Thyroid gland (tissue), 4 donors: ENCODE results near the gene CSNK1D. TPM values are rescaled to one million over a fixed set of nuclear protein-coding genes. Genes with fewer than 3 reads are reported as not detected.

Experiments used
- DNase-seq, 2 donors: peaks; one replicate each; pipeline ENCODE4 v3.0.0-alpha.2; 2019
- H3K27ac ChIP-seq, 3 donors: fragments of 200-600 bp; sonication (generic); 1 replicate in 2 of 3; 2 replicates in 1 of 3; pipeline ENCODE4 v1.5.1; 2016 to 2019; ENCODE audit warnings: mild to moderate bottlenecking in 1 of 3, moderate library complexity in 1 of 3
- H3K27me3 ChIP-seq: fragments of 200-600 bp; sonication (generic); one replicate; pipeline ENCODE4 v1.5.1; 2019
- H3K36me3 ChIP-seq, 2 donors: fragments of 200-600 bp; sonication (generic); one replicate each; pipeline ENCODE4 v1.5.1; 2016 to 2019
- H3K4me1 ChIP-seq, 2 donors: fragments of 200-600 bp; sonication (generic); one replicate each; pipeline ENCODE4 v1.5.1; 2017 to 2019
- H3K4me3 ChIP-seq, 3 donors: fragments of 200-600 bp; sonication (generic); replicated peaks in 1 of 3; 1 replicate in 2 of 3; 2 replicates in 1 of 3; pipeline ENCODE4 v1.5.1; 2016; ENCODE audit warnings: mild to moderate bottlenecking in 1 of 3
- H3K9me3 ChIP-seq: fragments of 200-600 bp; sonication (generic); one replicate; pipeline ENCODE4 v1.5.1; 2017
- CTCF ChIP-seq, 6 experiments: fragments of 200-600 bp in 3 of 6; fragments of 450-650 bp in 3 of 6; sonication (generic) in 3 of 6; IDR thresholded peaks; one replicate each; pipeline ENCODE4 v1.5.1; 2016 to 2019; ENCODE audit warnings: antibody characterized with exemption in 6 of 6, mild to moderate bottlenecking in 2 of 6, inconsistent platforms in 1 of 6, moderate library complexity in 1 of 6
- POLR2A ChIP-seq, 2 donors: fragments of 450-650 bp; IDR thresholded peaks; one replicate each; pipeline ENCODE4 v1.6.1; 2017; ENCODE audit warnings: antibody characterized with exemption in 2 of 2, mild to moderate bottlenecking in 2 of 2, moderate library complexity in 1 of 2
- WGBS, 2 donors: methylation state at CpG; one replicate each; pipeline ENCODE4 v1.1.5; 2017; 5-methylcytosine and 5-hydroxymethylcytosine counted together
- intact Hi-C: fragments of 100-400 bp; cut with DNase I; formaldehyde crosslinking; loops from one replicate; pipeline ENCODE4 v1.15.1; 2023
- total RNA-seq, 4 donors: library from RNA; depleted of rRNA; stranded (reverse); fragments of >200 nt; gene quantifications; one replicate each; pipeline ENCODE4 v1.2.3, GENCODE V29; 2016

Gene CSNK1D
- total RNA-seq, 4 donors from 2014 or later, result 47.3 to 91.2 (median 88.7) TPM

GRCh38 chr17:82246040-82246364, 27.5 kb downstream of the CSNK1D start:
- 100% methylated on average over 4 of the region's 5 CpGs; no CpG with 5 or more reads in 1 of the 2 donors for WGBS, 2 donors
- intact Hi-C loops, result no loop called here
- DNase-seq, result no peak

GRCh38 chr17:82245134-82246039, 28.1 kb downstream of the CSNK1D start:
- H3K27ac ChIP-seq, result no peak overlapping the region
- H3K4me3 ChIP-seq, result no peak overlapping the region
- no peaks in the 10 kb centered on the region for H3K27me3 ChIP-seq
- intact Hi-C loops, result no loop called here
- peaks cover 65 to 71% of the 10 kb centered on the region in 2 donors for H3K36me3 ChIP-seq
- WGBS, 2 donors, result 90 to 95% methylated on average over 43 to 46 of the region's 47 CpGs
- no peak for TF ChIP-seq CTCF (IDR thresholded peaks at IDR 0.05)
- peaks cover 35 to 52% of the 10 kb centered on the region in 2 donors for H3K4me1 ChIP-seq
- no peak for DNase-seq
- no peaks in the 10 kb centered on the region for H3K9me3 ChIP-seq

More at GRCh38 chr17:82246040-82246364, 27.5 kb downstream of the CSNK1D start:
- Histone ChIP-seq H3K4me3 (no peak overlapping the region), H3K9me3 (no peaks in the 10 kb centered on the region), H3K36me3 (peaks cover 71 to 77% of the 10 kb centered on the region in 2 donors), H3K4me1 (peaks cover 29 to 46% of the 10 kb centered on the region in 2 donors), H3K27me3 (no peaks in the 10 kb centered on the region), H3K27ac (peak overlapping the region in 1 of 3 donors; percentile 56)
- TF ChIP-seq POLR2A (IDR thresholded peaks at IDR 0.05), result no peak
- TF ChIP-seq CTCF (IDR thresholded peaks at IDR 0.05), result no peak

GRCh38 chr17:82244413-82245133, 28.9 kb downstream of the CSNK1D start:
- Histone ChIP-seq H3K4me1 (peaks cover 44 to 60% of the 10 kb centered on the region in 2 donors), H3K36me3 (peaks cover 62 to 63% of the 10 kb centered on the region in 2 donors), H3K27ac (no peak overlapping the region), H3K9me3 (no peaks in the 10 kb centered on the region), H3K27me3 (no peaks in the 10 kb centered on the region), H3K4me3 (no peak overlapping the region)
- intact Hi-C loops, result no loop called here
- TF ChIP-seq CTCF (IDR thresholded peaks at IDR 0.05), result peak in 1 of 6 experiments; percentile 20
- no peak for TF ChIP-seq POLR2A (IDR thresholded peaks at IDR 0.05)
- DNase-seq, result no peak
- 86% methylated on average over 39 of the region's 39 CpGs for WGBS, 2 donors

GRCh38 chr17:82243648-82244412, 29.7 kb downstream of the CSNK1D start:
- Histone ChIP-seq H3K4me3 (no peak overlapping the region), H3K4me1 (peaks cover 51 to 68% of the 10 kb centered on the region in 2 donors), H3K36me3 (peaks cover 55% of the 10 kb centered on the region in 2 donors), H3K27me3 (no peaks in the 10 kb centered on the region), H3K27ac (no peak overlapping the region), H3K9me3 (no peaks in the 10 kb centered on the region)
- DNase-seq, result no peak
- TF ChIP-seq CTCF (IDR thresholded peaks at IDR 0.05), result no peak
- no peak for TF ChIP-seq POLR2A (IDR thresholded peaks at IDR 0.05)
- 90 to 91% methylated on average over 19 of the region's 19 CpGs for WGBS, 2 donors
- intact Hi-C loops, result no loop called here
